ENCODE data around the gene COA8.

Gene COA8

DNA sequence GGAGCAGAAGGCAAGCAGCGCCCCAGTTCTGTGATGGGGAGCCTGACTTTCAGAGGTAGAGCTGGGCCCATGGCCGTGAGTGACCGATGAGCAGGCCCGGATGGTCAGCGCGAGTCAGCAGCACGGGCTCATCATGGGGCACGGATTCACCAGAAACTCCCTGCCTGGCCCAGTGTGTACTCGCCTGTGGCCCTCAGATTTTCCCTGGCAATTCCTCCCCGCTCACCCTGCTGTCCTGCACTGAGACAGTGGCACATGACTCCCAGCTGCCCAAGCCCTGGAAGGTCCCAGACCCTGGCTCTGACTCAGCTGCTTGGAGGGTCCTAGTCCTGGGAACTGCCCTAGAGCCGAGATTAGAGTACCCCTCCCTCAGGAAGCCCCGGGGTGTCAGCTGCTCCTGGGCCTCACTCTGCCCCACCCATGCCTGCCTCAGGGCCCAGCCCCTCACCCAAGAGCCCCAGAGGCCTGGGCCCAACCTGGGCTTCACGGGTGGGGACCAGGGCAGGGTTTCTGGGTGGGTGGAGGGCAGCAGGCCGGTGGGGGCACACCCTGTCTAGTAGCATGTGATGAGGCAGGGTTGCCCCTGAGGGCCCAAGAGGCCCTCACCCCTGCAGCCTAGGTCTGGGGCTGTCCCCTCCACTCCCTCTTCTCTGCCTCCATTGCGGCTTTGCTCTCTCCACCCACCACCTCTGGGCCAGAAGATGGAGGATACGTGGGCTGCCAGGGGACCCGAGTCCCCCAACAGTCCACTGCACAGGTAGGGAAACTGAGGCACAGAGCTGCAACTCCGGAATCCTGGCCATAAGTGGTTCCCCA lies 25.4 kb upstream of the COA8 start:
- no peak for DNase-seq

DNA sequence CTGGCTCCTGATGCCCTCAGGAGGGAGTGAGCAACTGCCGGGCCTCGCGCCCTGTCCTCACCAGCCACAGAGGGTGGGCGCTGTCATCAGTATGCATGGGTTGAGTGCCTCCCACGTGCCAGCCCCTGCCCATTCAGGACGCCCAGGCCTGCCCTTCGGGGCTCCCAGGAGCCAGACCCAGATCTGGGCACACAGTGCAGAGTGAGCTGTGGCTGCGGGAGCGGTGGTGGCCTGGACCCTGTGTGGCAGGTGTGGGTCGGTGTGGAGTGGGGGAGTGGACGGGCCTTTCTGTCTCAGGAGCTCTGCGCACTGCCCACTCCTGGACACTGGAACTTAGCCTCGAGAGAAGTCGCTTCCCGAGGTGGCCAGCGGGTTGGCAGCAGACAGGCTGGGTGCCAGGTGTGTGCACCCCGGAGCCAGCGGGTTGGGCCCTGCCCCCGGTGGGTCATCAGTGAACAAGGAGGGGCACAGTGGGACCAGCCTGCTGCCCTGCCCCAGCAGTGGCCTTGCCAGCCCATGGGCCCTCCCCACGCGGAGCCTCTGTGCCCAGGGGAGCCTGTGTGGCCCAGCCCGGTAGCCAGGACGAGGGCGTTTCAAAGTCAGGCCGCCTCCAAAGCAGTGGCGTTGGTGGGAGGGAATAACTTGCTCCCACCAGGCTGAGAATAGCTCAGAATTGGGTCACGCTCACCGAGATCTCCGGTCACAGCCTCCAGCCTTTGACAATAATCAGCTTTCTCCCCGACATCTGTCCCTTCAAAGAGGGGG lies 24.3 kb upstream of the COA8 start:
- DNase-seq: peak; percentile 55

DNA sequence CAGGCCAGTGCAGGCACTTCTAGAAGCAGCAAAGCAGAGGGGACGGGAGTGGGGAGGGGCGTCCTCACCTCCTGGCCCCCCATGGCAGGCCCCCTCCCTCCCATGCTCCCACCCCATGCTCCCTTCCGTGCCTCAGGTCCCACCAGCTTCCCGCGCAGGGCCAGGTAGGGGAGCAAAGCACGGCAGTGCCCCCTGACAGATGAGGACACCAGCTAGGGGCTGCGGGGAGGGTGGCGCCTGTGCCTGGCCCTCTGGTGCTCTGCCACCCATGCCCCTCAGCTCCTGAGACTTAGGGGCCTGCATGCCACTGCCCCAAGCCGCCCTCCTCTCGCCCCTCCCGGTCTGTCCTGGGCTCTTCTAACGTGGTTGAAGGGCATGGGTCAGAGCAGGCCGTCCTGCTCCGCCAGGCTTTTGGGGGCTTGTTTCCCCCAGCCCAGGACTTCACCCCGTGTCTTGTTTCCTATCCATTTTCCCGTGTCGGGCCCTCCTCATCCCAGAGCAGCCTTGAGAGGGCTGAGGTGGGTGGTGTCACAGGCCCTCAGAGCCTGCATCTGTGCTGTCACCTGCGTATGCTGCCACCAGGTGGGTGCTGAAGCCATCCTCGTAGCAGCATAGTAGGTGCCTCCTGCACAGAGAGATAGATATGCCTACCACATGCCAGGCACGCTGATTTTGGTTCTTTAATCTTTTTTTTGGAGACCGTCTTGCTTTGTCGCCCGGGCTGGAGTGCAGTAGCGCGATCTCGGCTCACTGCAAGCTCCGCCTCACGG lies 23.5 kb upstream of the COA8 start:
- DNase-seq: no peak

DNA sequence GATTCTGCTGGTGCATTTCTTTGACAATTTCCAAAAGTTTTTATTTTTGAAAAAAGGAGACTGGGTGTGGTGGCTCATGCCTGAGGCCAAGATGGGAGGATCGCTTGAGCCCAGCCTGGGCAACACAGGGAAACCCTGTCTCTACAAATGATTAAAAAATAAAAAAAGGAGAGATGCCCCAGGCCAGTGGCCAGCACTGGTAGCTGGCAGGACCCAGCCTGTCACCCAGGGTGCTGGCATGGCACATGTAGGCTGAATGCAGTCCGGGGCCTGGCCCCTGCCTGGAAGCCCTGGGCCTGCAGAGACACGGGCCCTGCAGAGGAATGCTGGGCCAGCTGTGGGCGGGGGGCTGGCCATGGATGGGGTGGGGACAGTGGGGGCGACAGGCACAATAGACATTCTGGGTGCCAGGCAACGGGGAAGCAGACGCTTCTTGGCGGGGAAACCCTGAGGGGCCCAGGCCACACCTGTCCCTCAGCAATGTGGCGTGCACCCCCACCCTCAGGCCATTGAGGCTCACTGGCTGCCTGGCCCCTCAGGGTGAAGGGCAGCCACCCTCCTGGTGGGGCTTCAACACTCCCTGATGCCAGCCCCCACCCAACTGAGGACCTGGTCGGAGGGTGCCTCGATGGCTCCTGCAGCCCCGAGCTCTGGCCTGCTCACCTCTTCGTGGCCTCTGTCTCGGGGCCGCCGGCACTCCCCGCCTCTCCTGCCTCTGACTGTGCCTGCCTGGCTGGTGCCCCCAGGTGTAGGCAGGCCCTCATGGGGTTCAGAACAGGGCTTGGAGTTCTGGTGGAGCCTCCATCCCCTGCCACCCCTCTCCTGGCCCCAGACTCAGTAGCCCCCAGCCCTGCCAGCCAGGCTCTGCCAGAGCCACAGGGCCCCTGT lies 21.7 kb upstream of the COA8 start:
- no peak for DNase-seq

DNA sequence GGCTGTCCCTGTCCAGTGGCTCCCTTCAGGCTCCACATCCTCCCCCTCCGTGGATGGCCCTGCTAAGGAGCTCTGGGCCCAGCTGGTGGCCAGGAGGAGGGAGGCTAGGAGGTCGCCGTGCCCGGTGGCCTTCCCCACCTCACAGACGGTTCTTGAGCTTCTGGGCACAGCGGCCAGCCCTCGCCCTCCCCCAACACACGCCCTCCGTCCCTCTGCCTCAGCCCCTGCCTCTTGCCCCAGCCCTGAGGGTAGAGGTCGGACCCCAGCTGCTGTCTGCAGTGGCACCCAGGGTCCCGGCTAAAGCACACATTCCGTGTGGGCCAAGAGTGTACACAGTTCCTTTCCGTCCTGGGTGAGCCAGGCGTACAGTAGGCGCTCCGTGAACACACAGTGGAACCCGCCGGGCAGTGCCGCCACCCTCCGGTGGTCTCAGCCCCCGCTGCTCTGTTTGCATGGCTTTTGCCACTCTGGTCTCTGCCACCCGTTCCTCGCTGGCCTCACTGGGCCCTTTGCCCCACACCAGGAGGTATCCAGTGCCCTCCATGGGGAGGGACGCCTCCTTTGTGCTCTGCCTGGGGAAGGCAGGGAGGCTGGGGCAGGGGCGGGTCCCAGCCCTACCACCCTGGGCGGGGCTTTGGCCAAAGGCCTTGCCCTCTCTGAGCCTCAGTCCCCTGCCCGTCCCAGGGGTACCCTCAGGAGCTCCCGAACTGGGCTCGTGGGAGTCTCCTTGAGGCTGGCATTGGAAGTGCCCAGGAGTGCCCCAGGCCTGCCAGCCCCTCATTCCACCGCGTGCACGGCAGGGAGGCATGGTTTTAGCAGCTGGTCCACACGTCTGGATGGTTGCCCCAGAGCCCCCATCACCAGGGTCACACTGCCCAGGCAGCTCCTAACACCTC lies 20.8 kb upstream of the COA8 start:
- no peak for DNase-seq

DNA sequence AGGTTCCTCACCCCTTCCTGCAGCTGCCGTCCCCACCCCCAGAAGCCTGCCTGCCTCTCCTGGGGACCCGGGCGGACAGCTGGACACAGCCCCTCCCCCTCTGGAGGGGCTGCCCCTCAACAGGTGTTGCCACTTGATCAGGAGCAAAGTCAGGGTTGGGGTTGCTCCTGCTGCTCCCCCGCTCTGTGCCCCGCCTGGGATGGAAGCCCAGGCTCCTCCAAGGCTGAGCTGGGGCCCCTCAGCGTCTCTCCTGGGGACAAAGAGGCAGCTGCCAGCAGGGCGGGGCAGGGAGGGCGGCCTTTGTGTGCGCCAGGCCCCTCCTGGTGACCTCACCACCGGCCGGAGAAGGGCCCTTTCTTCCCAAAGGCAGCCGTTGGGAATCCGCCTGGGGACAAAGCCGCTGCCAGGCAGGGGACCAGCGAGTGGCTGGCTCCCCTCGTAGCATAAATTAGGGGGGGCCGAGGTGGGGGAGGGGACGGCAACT lies 20.1 kb upstream of the COA8 start:
- peak; percentile 85 for DNase-seq

DNA sequence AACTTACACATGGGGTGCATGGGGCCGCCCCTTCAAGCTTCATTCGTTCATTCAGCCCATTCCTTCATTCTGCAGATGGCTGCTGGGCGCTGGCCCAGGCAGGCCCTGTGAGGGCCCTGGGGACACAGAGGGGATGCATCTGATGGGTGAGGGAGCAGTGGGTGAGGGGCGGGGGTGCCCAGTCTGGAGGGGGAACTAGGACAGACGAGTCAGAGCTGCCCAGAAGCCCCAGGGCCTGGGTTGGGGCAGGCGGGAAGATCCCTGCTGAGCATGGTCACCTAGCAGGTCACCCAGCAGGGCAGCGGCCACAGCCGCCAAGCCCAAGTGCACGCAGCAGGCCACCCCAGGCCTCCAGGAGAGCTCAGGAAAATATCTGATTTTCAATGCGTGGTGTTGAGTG lies 19.6 kb upstream of the COA8 start:
- DNase-seq: peak; percentile 36

DNA sequence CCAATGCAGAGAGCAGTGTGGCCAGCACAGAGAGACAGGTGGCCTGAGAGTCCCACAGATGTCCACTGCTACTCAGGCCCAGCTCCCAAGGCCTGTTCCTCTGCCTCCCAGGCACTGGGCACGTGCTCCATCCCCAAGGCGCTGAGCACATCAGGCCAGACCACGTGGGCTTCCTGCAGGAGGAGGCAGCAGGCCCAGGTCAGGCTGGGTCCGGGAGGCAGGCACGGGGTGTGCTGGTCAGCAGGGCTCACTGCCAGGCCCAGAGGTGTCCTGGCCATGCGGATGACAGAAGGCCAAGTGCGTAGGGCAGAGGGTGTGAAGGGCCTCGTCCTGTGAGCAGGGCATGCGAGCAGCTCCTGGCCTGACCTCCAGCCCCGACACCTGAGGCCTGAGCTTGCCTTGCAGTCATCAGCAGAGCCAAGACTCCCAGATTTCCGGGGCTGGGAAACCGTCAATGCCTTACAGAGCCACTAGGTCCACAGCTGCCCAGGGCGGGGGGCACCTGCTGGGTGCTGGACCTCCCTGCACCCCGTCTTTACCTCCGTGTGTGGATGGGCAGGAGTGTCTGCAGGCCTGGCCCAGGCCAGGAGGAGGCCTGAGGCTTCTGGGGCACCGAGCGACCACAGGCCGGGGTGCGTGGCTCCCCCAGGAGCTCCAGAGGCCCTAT lies 18.9 kb upstream of the COA8 start:
- peak; percentile 50 for DNase-seq

DNA sequence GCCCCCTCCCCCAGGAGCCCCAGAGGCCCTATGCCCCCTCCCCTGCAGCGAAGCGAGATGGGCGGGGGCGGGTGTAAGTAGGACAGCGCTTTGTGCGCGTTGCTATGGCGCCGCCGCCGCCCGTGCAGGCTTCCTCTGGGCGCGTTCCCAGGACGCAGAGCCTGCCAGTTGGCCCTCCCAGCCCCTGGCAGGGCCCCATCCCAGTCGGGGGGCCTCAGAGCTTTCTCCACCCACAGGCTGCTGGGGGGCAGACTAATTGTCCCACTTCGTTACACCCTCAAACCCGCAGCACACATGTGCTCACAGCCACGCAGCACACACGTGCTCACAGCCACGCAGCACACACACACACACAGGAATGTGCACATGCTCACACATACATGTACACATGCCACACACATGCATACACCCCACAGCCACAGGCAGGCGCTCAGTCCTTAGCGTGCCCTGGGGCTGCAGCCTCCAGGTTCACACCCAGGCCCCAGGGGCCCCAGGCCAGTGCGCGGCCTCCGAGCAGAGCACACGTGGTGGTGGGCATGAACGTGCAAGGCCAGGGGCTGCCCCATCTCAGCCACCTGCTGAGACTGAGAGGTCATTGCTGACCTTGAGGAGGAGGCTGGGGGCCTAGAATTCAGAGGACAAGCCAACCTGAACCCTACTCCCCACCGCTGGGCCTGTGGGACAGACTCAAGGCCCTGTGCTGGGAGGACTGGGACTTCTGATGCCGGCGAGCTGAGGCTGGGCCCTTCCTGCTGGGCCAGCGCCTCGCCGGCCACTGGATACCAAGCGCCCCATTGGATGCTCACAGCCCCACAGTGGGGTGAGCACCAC lies 18.2 kb upstream of the COA8 start:
- peak; percentile 87 for DNase-seq

DNA sequence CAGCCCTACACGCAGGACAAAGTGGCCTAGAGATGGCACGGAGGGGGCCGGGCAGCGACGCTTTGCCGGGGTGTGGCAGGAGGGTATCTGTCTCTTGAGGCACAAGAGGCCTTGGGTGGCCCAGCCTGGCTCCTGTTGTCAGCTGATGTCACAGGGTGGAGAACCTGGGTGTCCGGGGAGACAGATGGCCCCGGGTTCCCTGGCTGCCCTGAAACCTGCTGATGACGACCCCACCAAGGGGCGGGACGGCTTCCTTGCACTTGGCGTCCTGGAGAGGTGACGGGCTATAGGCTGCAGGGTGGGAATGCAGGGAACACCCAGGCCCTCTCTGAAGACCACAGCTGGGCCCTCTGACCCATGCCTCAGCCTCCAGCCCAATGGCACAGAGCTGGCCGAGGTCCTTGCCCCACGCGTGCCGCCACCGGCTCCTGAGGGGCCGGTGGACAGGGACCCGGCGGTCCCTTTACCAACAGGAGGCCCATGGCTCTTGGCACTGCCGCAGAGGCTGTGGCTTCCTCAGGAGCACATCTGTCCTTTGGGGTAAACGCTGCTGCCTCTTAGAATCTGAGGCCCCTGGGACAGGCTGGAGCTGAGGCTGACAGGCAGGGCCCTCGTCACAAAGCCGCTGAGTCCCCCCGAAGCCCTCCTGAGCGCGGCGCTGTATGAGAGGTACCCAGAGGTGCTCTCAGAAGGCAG lies 17.4 kb upstream of the COA8 start:
- DNase-seq: peak; percentile 29

DNA sequence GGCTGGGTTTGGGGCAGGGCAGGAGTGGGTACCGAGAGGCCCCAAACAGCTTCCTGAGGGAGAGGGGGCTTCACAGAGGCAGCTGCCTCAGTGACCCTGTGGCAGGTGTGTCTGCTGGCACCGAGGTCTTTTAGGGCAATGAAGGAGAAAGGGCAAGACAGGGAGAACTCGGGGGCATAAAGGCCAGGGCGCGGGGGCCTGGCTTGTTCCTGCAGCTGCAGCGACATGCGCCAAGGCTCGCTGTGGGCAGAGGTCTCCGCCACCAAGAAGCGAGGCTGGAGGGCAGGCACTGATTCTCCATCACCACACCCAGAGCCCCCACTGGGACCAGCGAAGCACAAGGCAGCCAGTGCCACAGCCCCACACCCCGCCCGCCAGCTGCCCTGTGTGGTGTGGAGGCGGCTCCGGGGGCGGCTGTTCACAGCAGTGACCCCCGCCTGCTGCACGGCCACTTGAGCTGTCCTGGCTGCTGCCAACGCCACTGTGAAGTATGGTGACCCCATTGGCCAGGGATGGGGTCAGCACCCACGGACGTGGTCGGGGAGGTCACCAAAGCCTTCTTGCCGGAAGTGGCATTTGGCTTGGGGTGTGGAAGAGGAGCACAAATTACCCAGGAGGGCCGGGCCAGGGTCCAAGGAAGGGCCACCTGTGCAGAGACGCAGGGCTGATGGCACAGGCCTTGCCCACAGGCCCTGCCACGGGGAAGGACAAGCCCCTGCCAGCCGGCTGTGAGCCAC lies 16.7 kb upstream of the COA8 start:
- DNase-seq: peak; percentile 45

DNA sequence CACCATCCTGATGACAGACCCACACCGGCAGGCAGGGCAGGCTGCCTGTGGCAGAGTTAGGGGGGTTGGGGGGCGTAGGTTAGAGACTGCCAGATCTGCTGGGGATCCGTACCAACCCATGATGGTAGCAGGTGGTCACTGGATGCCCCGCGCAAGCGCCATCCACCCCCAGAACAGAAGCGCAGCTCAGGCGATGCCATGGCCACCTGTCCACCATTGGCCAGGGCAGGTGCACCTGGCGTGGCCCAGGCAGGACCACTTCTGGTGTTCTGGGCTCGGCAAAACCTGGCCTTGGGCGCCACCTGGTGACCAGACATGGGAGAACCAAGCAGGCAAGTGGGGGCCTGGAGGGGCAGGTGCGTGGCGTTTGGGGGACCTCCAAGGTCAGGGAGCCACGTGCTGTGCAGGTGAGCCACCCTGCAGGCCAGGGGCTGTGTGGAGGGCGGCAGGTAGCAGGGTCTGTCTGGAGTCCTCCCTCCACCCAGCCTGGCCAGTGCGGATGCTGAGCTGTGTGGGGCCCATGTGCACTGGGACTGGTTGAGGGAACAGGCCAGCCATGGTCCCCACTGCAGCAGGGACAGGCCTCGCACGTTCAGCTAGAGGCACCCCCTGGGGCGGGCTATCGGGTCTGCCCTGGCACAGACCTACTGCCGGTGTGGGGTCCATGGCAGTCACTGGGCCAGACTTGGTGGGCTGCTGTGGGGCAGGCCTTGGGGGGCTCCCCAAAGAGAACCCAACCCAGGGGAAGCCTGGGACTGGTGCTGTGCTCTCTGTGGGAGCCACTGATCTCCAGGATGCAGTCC lies 15.9 kb upstream of the COA8 start:
- peak; percentile 82 for DNase-seq

DNA sequence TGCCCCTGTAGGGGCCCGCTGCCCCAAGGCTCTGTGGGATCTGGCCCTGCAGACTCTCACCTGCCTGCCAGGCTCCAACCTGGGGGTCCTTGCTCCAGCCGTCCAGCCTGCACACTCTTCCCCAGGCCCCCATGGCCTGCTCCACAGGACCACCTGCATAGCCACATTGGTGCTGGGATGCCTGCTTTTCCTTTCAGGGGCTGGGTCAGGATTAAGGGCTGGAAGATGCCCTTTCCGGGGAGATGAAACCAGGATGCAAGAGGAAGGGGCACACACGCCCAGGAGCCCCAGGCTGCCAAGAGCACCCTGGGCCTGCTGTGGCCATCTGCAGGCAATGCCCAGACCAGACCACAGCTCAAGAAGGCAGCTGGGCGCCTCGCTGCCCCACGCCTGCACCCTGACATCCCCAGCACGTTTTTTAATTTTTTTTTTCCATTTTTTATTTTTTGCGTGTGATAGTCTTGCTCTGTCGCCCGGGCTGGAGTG lies 15.3 kb upstream of the COA8 start:
- DNase-seq: no peak

DNA sequence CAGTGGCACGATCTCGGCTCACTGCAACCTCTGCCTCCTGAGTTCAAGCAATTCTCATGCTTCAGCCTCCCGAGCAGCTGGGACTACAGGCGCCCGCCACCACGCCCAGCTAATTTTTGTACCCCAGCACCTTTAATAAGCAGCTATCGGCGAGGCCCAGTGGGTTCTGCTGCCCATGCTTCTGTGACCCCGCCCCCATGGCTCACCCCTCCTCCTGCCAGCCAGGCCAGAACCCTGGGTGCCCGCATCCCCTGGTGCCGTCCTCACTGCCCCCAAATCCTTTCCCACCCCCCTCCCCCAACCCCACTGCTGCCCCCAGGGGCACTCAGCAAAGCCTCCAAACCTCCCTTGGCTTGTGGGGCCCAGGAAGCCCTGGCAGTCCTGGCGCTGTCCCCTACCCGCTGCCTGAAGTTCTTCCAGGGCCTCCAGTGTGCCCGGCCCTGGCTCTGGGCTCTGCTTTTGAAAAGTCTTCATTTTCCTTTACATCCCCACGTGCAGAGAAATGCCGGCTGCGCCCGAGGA lies 14.8 kb upstream of the COA8 start:
- peak; percentile 26 for DNase-seq

DNA sequence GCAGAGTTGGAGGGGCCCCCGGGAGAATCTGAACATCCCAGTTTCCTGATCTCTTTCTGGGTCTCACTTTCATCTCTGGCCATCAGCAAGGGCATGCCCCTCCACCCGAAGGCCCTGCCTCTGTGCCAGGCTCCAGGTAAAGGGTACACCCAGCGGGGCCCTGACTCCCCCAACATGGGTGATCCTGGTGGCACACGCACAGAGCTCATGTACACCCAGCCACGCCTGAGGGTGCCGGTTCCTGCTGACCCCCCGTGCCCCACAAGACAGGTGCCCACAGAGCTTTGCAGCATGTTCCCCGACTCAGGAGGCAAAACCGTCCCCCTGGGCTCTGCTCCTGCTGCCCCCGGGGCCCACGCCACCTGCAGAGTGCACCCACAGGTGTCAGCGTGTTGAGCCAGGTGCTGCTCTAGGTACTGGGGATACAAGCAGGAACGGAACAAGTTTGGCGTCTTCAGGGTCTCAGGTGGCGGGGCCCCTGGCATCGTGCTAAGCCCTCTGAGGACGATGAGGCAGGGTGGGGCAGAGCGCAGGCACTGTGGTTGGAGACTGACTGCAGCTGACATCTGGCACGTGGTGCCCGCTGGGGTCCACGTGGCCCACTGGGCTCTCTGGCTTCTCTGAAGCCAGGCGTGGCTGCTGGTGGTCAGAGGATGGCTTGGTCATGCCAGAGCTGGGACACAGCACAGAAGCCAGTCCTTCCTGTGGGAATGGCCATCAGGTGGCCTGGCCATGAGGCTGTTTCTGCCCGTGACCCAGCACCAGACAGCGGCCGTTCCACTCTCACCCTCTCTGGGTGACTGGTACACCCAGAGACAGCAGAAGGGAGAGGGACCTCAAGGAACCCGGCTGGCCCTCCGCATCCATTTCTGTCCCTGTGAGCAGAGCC lies 14.1 kb upstream of the COA8 start:
- DNase-seq: peak; percentile 27
